Effector memory CD4-positive, alpha-beta T cell (primary cell): ENCODE results near the gene ALOX5.

Source experiments
- DNase-seq, 3 donors: peaks; one replicate each; pipeline ENCODE4 v3.0.0-alpha.2; 2020
- H3K27ac ChIP-seq: 2 replicates; pipeline ENCODE4 v1.7.0; 2013; ENCODE audit warnings: mild to moderate bottlenecking, low read length, moderate library complexity; ENCODE audit not compliant: insufficient read depth, poor library complexity, severe bottlenecking
- H3K27me3 ChIP-seq: replicated peaks from 2 replicates; pipeline ENCODE4 v1.7.0; 2013; ENCODE audit warnings: mild to moderate bottlenecking, low read length; ENCODE audit not compliant: insufficient read depth, control insufficient read depth, poor library complexity, severe bottlenecking
- H3K36me3 ChIP-seq: 2 replicates; pipeline ENCODE4 v1.7.0; 2013; ENCODE audit warnings: mild to moderate bottlenecking, low read length, moderate library complexity; ENCODE audit not compliant: control insufficient read depth, insufficient read depth
- H3K4me1 ChIP-seq: 2 replicates; pipeline ENCODE4 v1.7.0; 2013; ENCODE audit warnings: low read length, mild to moderate bottlenecking; ENCODE audit not compliant: control insufficient read depth, insufficient read depth, poor library complexity, severe bottlenecking
- H3K4me3 ChIP-seq: 2 replicates; pipeline ENCODE4 v1.7.0; 2013; ENCODE audit warnings: low read length, low read depth, mild to moderate bottlenecking; ENCODE audit not compliant: insufficient read depth, poor library complexity, severe bottlenecking
- H3K9me3 ChIP-seq: 2 replicates; pipeline ENCODE4 v1.7.0; 2013; ENCODE audit warnings: mild to moderate bottlenecking, low read length, moderate library complexity; ENCODE audit not compliant: control insufficient read depth

Gene ALOX5

DNA sequence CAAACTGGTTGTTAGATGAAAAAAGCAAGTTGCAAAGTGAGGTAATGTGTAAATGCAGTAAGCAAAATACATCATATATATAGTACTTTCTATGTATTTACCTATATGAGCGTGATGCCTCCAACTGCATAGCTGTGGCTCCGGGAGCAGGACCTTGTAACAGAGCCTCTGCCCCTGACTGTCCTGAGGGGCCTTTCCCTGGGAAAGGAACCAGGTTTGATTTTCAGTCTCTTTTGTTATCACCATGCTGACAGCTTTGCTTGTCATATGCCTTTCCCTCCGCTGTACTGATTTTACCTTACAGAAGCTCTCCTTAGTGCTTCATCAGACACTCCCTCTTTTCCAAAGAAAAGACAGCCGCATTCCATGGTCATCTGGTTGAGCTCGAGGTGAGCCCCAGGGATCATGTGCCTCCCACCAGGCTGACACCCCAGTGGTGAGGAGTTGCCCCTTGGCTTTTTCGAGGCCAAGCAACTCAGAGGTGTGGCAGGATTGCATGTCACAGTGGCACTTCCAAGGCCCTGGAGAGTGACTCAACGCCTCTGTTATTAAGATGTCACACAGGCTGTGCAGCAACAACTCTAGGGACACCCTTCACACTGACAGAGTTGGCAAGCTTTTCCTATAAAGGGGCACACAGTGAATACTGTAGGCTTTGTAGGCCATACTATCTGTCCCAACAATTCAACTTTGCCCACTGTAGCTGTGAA is 78.9 kb downstream of the ALOX5 start:
- no peak for DNase-seq
- Histone ChIP-seq H3K4me1 (peaks cover 2% of the 10 kb centered on the region), H3K36me3 (peaks cover 15% of the 10 kb centered on the region), H3K4me3 (no peak overlapping the region), H3K27ac (no peak overlapping the region), H3K9me3 (no peaks in the 10 kb centered on the region), H3K27me3 (no peaks in the 10 kb centered on the region)

- Histone ChIP-seq H3K4me1 (peaks cover 2% of the 10 kb centered on the region), H3K27ac (no peak overlapping the region), H3K36me3 (peaks cover 24% of the 10 kb centered on the region), H3K27me3 (no peaks in the 10 kb centered on the region), H3K9me3 (no peaks in the 10 kb centered on the region), H3K4me3 (no peak overlapping the region)
- DNase-seq = no peak
Measured at GRCh38 chr10:45453639-45454255, 79.7 kb downstream of the ALOX5 start.

- no peaks in the 10 kb centered on the region for H3K9me3 ChIP-seq
- no peak overlapping the region for H3K27ac ChIP-seq
- peaks cover 29% of the 10 kb centered on the region for H3K36me3 ChIP-seq
- peaks cover 2% of the 10 kb centered on the region for H3K4me1 ChIP-seq
- DNase-seq = no peak
- no peak overlapping the region for H3K4me3 ChIP-seq
- no peaks in the 10 kb centered on the region for H3K27me3 ChIP-seq
Measured at GRCh38 chr10:45454262-45454661, 80.2 kb downstream of the ALOX5 start.

DNA sequence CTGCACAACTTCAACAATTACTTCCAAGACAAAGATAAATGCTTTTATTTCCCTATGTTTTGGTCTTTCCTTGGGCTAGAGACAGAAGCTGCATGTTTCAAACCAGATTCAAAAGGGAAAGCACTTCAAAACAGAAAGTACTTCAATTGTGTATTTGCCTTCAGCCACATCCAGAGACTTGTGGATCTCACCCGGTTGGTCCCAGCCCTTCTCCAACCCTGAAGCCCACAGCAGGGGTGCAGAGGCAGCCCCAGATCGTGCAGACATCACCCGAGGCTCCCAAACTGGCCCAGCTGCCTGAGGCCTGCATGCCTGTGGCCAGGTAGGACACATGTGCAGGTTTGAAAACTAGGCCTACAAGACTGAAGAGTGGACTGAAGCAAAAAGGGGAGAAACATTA is 80.8 kb downstream of the ALOX5 start:
- Histone ChIP-seq H3K36me3 (peaks cover 35% of the 10 kb centered on the region), H3K4me1 (peaks cover 2% of the 10 kb centered on the region), H3K27ac (peak overlapping the region; percentile 3), H3K9me3 (no peaks in the 10 kb centered on the region), H3K4me3 (no peak overlapping the region), H3K27me3 (no peaks in the 10 kb centered on the region)
- no peak for DNase-seq

GRCh38 chr10:45456233-45456632 is 82.2 kb downstream of the ALOX5 start:
- no peaks in the 10 kb centered on the region for H3K27me3 ChIP-seq
- peaks cover 2% of the 10 kb centered on the region for H3K4me1 ChIP-seq
- H3K36me3 ChIP-seq = peaks cover 35% of the 10 kb centered on the region
- no peak overlapping the region for H3K27ac ChIP-seq
- H3K9me3 ChIP-seq = no peaks in the 10 kb centered on the region
- H3K4me3 ChIP-seq = no peak overlapping the region
- no peak for DNase-seq

DNA sequence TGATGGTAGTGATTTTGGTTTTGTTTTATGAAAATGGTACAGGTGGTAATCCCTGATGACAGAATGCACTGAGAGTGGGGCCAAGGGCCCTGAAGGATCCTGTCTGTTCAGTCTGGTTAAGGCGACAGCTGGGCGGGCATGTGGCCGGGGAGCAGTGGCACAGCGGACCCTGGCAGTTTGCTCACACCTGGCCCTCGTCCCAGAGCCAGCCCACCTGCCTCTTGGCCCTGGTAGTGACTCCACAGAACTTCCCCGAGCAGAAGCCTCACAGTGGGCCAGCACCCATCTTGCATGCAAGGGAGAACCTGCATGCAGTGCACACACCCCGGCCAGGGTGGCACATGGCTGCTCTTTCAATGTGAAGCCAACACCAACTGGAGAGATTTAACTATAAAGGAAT is 82.8 kb downstream of the ALOX5 start:
- H3K4me1 ChIP-seq = peaks cover 2% of the 10 kb centered on the region

DNA sequence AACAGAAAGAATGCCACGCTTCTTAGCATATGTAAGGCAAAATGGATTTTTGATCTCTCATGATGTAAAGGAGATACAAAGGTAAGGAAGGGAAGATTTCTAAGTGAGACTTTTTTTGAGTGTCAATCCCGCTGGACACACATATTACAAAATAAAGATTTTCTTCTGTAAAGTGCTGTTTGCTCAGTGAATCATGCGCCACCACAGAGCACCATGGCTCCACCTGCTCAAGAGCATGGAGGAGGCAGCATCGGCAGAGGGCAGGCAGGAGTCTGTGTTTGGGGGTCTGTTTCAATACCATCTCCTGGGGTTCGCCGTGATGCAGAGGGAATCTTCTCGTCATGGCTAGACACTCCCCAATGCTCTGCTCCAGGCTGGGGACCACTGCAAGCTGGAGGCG is 83.5 kb downstream of the ALOX5 start:
- no peak overlapping the region for H3K27ac ChIP-seq
- peaks cover 35% of the 10 kb centered on the region for H3K36me3 ChIP-seq
- DNase-seq = no peak
- H3K27me3 ChIP-seq = no peaks in the 10 kb centered on the region
- H3K9me3 ChIP-seq = no peaks in the 10 kb centered on the region
- no peak overlapping the region for H3K4me3 ChIP-seq
- peaks cover 2% of the 10 kb centered on the region for H3K4me1 ChIP-seq

More for the DNA sequence above, 82.8 kb downstream of the ALOX5 start:
- DNase-seq = no peak
- Histone ChIP-seq H3K36me3 (peaks cover 35% of the 10 kb centered on the region), H3K27me3 (no peaks in the 10 kb centered on the region), H3K9me3 (no peaks in the 10 kb centered on the region), H3K27ac (no peak overlapping the region), H3K4me3 (no peak overlapping the region)

DNA sequence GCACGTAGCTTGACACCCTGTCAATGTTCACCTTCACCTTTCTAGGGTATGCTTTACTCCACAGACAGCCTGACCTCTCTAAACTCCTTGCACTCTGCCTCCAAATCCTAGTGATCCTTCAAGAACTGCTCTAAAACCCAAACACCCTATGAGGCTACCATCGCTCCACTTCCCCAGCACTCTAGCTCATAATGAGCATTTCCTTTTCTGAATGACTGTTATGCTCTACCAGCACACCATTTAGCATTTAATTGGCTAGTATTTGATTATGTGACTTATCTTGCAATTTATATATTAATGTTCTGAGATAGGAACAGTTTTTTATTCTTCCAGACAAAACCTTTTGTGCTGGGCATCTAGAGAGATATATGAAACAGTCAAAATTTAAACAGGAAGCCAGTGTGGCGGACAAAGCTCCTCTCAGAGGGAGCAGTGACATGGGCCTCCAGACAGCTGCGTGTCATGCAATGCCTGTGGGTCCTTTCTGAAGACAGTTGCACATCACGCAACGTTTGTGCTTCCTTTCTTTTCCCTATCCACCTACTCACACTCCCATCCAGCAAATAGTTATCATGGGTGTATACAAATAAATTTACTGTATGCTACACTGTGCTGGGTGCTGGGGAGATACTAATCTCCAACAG is 86.3 kb downstream of the ALOX5 start:
- Histone ChIP-seq H3K27me3 (no peaks in the 10 kb centered on the region), H3K36me3 (peaks cover 41% of the 10 kb centered on the region), H3K4me1 (peaks cover 7% of the 10 kb centered on the region), H3K9me3 (no peaks in the 10 kb centered on the region), H3K27ac (no peak overlapping the region), H3K4me3 (no peak overlapping the region)
- DNase-seq = no peak

DNA sequence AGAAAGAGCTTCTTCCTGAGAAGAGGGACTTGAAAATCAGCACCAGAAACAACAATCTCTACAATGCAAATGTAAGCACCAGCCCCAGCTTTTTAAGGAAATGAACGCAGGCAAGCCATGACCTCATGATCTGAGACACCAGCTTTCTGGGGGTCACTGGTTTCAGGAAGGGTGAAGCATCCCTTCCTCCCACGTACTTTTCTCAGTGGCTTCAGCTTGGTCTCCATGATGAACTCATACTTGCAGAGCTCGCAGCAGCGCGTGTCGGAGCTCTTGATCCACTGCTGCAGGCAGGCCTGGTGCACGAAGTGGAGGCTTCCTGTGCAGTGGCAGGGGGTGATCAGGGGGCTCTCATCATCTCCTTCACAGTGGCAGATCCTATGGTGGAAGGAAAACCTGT is 87.0 kb downstream of the ALOX5 start:
- H3K4me3 ChIP-seq = no peak overlapping the region
- DNase-seq = no peak
- peaks cover 8% of the 10 kb centered on the region for H3K4me1 ChIP-seq
- no peaks in the 10 kb centered on the region for H3K27me3 ChIP-seq
- H3K27ac ChIP-seq = no peak overlapping the region
- H3K9me3 ChIP-seq = no peaks in the 10 kb centered on the region
- peaks cover 39% of the 10 kb centered on the region for H3K36me3 ChIP-seq
